MG63 (cell line): ENCODE results near the gene SRSF3. TPM values are rescaled to one million over a fixed set of nuclear protein-coding genes. Genes with fewer than 3 reads are reported as not detected.
"Not testable (repeated sequence)": the region's sequence is repeated elsewhere in the genome, so short reads cannot be mapped to it uniquely, and the experiment has no call there.

Source experiments
- DNase-seq: peaks from one replicate; pipeline ENCODE4 v3.0.0-alpha.2; 2020
- H3K27me3 ChIP-seq: fragments of 250-450 bp; sonication (Bioruptor Pico); 2 replicates; pipeline ENCODE4 v1.5.1; 2020; ENCODE audit warnings: mild to moderate bottlenecking, moderate library complexity
- H3K36me3 ChIP-seq: fragments of 250-450 bp; sonication (Bioruptor Pico); 2 replicates; pipeline ENCODE4 v1.5.1; 2020; ENCODE audit warnings: mild to moderate bottlenecking, moderate library complexity
- H3K4me3 ChIP-seq: fragments of 250-450 bp; sonication (Bioruptor Pico); 2 replicates; pipeline ENCODE4 v1.5.1; 2020; ENCODE audit warnings: mild to moderate bottlenecking, moderate library complexity
- H3K9me3 ChIP-seq: fragments of 250-450 bp; sonication (Bioruptor Pico); 2 replicates; pipeline ENCODE4 v1.5.1; 2020; ENCODE audit warnings: mild to moderate bottlenecking, moderate library complexity
- total RNA-seq: library from RNA; depleted of rRNA; stranded (reverse); fragments of >200 nt; shearing (Covaris generic); gene quantifications from 2 replicates; pipeline ENCODE4 v1.2.3, GENCODE V29; 2014; ENCODE audit warnings: low replicate concordance

Gene SRSF3
- total RNA-seq, 1 experiment from 2014 or later: 271 TPM

GRCh38 chr6:36571122-36572043, 22.8 kb upstream of the SRSF3 start:
- Histone ChIP-seq H3K36me3 (no peaks in the 10 kb centered on the region), H3K4me3 (no peak overlapping the region), H3K27me3 (no peaks in the 10 kb centered on the region), H3K9me3 (no peaks in the 10 kb centered on the region)
- DNase-seq: no peak

DNA sequence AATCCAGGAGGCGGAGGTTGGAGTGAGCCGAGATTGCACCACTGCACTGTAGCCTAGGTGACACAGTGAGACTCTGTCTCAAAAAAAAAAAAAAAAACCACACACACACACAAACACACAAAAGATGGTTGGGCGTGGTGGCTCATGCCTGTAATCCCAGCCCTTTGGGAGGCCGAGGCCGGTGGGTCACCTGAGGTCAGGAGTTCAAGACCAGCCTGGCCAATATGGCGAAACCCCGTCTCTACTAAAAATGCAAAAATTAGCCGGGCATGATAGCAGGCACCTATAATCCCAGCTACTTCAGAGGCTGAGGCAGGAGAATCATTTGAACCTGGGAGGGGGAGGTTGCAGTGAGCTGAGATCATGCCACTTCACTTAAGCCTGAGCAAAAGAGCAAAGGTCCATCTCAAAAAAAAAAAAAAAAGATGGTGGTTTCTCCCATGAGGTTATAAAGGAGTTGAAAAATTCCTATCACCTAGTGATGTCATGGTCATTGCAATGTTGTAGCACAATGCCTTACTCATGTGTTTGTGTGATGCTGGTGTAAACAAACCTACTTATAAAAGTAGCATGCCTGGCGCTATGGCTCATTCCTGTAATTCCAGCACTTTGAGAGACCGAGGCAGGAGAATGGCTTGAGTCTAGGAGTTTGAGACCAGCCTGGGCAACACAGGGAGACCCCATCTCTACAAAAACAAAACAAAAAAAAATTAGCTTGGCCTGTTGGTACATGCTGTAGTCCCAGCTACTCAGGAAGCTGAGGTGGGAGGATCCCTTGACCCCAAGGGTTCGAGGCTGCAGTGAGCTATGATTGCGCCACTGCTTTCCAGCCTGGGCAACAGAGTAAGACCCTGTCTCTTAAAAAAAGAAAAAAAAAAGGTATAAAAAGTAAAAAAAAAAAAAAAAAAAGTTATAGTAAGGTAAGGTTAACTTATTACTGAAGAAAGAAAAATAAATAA, 21.5 kb upstream of the SRSF3 start:
- H3K4me3 ChIP-seq, H3K36me3 ChIP-seq, H3K27me3 ChIP-seq, DNase-seq, H3K9me3 ChIP-seq: not testable (repeated sequence)

GRCh38 chr6:36574679-36575078, 19.5 kb upstream of the SRSF3 start:
- H3K9me3 ChIP-seq: no peaks in the 10 kb centered on the region
- no peak for DNase-seq
- no peak overlapping the region for H3K4me3 ChIP-seq
- H3K36me3 ChIP-seq: no peaks in the 10 kb centered on the region
- H3K27me3 ChIP-seq: no peaks in the 10 kb centered on the region

DNA sequence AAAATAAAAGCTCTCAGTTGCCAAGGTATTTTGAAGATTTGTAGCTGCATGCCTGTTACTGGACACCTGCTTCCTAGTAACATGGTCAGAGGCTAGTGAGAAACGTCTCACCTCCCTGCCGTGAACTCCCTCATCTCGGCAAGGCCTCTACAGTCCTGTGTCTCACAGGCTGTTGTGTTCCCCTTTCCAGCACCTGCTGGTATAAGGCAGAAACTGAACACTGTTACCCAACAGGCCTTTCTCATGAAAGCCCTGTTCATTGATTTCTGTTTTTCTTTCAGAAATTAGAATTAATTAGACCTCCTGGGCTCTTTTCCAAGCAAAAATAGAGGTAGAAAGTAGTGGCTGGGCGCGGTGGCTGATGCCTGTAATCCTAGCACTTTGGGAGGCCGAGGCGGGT, 17.6 kb upstream of the SRSF3 start:
- DNase-seq: no peak
- Histone ChIP-seq H3K4me3 (no peak overlapping the region), H3K9me3 (no peaks in the 10 kb centered on the region), H3K27me3 (no peaks in the 10 kb centered on the region), H3K36me3 (no peaks in the 10 kb centered on the region)

GRCh38 chr6:36577301-36577700, 16.9 kb upstream of the SRSF3 start:
- no peak overlapping the region for H3K4me3 ChIP-seq
- no peaks in the 10 kb centered on the region for H3K9me3 ChIP-seq
- H3K36me3 ChIP-seq: no peaks in the 10 kb centered on the region
- peak; percentile 92 for DNase-seq
- H3K27me3 ChIP-seq: no peaks in the 10 kb centered on the region

DNA sequence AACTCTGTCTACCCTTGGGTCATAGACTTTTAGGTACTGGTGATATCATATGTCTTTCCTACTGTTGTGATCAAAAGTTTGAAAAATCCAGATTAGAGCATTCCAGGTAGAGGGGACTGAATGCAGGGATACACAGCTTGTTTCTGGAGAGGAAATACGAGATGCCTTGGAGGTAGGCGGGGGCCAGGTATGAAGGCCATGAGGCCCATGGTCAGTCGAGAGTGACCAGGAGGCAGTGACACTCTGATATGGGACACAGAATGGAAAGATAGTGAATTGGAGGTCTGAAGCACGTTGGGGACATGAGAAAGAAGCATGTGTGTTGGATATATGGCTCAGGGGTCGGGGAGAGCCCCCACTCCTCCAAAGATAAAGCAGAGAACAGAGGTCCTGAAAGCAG, 16.1 kb upstream of the SRSF3 start:
- Histone ChIP-seq H3K27me3 (no peaks in the 10 kb centered on the region), H3K4me3 (no peak overlapping the region), H3K9me3 (no peaks in the 10 kb centered on the region), H3K36me3 (no peaks in the 10 kb centered on the region)
- DNase-seq: no peak

- H3K36me3 ChIP-seq: no peaks in the 10 kb centered on the region
- no peaks in the 10 kb centered on the region for H3K27me3 ChIP-seq
- no peak for DNase-seq
- no peaks in the 10 kb centered on the region for H3K9me3 ChIP-seq
- no peak overlapping the region for H3K4me3 ChIP-seq
Measured at GRCh38 chr6:36578431-36578830, 15.7 kb upstream of the SRSF3 start.

DNA sequence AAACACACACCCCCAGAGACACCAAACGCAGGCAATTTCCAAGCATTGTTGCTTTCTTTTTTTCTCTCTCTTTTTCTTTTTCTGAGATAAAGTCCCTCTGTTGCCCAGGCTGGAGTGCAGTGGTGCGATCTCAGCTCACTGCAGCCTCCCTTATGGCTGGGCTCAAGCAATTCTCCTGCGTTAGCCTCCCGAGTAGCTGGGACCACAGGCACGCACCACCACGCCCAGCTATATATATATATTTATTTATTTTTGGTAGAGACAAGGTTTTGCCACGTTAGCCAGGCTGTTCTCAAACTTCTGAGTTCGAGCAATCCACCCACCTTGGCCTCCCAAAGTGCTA, 14.0 kb upstream of the SRSF3 start:
- no peaks in the 10 kb centered on the region for H3K36me3 ChIP-seq
- H3K4me3 ChIP-seq: no peak overlapping the region
- no peak for DNase-seq
- no peaks in the 10 kb centered on the region for H3K9me3 ChIP-seq
- no peaks in the 10 kb centered on the region for H3K27me3 ChIP-seq

DNA sequence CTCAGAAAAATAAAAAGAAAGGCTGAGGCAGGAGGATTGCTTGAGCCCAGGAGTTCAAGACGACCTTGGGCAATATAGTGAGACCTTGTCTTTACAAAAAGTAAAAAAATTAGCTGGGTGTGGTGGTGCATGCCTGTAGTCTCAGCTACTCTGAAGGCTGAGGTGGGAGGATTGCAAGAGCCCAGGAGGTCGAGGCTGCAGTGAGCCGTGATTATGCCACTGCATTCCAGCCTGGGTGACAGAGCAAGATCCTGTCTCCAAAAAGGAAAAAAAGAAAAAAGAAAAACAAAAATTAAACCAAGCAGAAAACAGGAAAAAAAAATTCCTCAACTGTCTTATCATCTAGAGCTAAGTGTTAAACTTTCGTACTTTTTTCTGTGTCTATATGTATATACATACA, 12.4 kb upstream of the SRSF3 start:
- H3K27me3 ChIP-seq: no peaks in the 10 kb centered on the region
- no peaks in the 10 kb centered on the region for H3K36me3 ChIP-seq
- H3K4me3 ChIP-seq: no peak overlapping the region
- DNase-seq: no peak
- H3K9me3 ChIP-seq: no peaks in the 10 kb centered on the region

GRCh38 chr6:36586606-36587005, 7.6 kb upstream of the SRSF3 start:
- no peak overlapping the region for H3K4me3 ChIP-seq
- no peaks in the 10 kb centered on the region for H3K9me3 ChIP-seq
- no peak for DNase-seq
- H3K27me3 ChIP-seq: no peaks in the 10 kb centered on the region
- no peaks in the 10 kb centered on the region for H3K36me3 ChIP-seq

- not testable (repeated sequence) for H3K4me3 ChIP-seq, DNase-seq, H3K36me3 ChIP-seq, H3K27me3 ChIP-seq, H3K9me3 ChIP-seq
Measured at GRCh38 chr6:36589025-36589400, 5.1 kb upstream of the SRSF3 start.

DNA sequence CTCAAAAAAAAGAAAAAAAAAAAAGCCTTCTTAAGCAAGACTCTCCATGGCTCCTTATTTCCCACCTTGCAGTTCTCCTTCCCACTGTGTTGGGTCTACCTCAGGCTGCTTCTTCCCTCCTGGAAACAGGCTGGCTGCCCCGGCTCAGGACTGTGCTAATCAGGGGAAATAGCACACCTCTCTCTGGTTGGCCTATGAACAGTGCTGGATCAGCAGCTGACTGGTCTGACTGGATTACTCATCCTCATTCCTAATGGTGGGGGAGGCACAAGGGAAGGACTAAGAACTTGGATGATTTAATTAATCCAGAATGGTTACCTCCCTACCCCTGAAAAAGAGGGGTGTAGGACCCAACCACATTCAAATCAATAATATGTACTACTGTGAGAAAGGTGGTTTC, 3.9 kb upstream of the SRSF3 start:
- H3K27me3 ChIP-seq: no peaks in the 10 kb centered on the region
- H3K36me3 ChIP-seq: peaks cover 9% of the 10 kb centered on the region
- peak; percentile 66 for DNase-seq
- H3K9me3 ChIP-seq: no peaks in the 10 kb centered on the region
- H3K4me3 ChIP-seq: no peak overlapping the region

GRCh38 chr6:36592221-36592655, 1.9 kb upstream of the SRSF3 start:
- Histone ChIP-seq H3K27me3 (no peaks in the 10 kb centered on the region), H3K4me3 (no peak overlapping the region), H3K36me3 (peaks cover 29% of the 10 kb centered on the region), H3K9me3 (no peaks in the 10 kb centered on the region)
- DNase-seq: no peak

GRCh38 chr6:36593569-36594028, 563 bp upstream of the SRSF3 start:
- peaks cover 42% of the 10 kb centered on the region for H3K36me3 ChIP-seq

DNA sequence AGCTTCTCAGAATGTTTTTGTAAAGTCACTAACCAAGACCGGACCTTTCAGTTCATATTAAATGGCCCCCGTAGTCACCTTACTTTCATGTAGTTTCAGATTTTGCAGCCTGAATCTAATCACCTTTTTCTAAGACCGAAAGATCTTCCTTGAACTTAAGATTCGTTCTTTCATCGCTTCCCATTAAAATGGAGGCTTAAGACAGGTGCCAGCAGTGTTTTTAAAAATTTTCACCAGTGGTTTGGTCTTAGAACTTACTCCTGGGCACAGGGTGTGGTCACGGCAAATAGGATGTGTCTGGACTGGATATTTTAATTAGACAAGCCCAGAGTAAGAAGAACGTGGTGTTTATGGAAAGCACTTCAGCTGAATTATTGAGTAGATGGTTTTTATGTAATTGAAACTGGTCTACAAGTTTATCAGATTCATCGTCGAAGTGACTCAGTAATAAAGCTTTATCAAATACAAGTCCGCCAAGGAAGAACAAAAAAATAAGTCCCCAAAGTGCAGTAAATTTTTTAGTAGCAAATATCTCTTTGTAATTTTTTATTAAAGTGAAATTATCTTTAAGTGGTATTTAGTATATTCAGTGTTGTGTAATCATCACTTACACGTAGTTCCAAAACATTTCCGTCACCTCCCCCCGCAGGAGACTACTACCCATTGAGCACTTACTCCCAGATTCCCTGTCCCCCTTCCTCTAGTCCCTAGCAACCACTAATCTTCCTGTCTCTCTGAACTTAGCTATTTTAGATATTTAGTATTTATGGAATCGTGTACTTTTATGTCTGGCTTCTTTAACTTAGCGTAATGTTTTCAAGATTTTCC, 868 bp downstream of the SRSF3 start:
- peaks cover 57% of the 10 kb centered on the region for H3K36me3 ChIP-seq
- H3K4me3 ChIP-seq: peak overlapping the region; percentile 83
- DNase-seq: peak; percentile 39
- no peaks in the 10 kb centered on the region for H3K9me3 ChIP-seq
- H3K27me3 ChIP-seq: no peaks in the 10 kb centered on the region

More at GRCh38 chr6:36593569-36594028, 563 bp upstream of the SRSF3 start:
- H3K9me3 ChIP-seq: no peaks in the 10 kb centered on the region
- peak; percentile 69 for DNase-seq
- no peaks in the 10 kb centered on the region for H3K27me3 ChIP-seq
- peak overlapping the region; percentile 83 for H3K4me3 ChIP-seq

DNA sequence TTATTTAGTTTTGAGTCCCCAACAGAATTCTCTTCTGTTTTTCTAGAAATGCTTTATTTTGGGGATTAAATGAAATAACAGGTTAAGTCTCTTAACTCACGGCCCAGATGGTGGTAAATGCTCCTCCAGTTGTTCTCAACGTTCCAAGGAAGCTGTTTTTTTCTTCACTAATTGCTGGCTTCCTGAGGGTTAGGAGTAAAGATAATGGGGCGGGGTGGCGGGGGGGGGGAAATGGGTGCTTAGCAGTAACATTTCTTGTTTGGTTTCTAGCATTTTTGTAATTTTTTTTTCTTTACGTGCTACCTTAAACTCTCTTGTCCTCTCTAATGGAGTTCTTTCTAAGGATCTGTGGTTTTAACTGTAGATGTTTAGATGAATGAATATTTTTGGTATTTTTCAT, 2.2 kb downstream of the SRSF3 start:
- Histone ChIP-seq H3K4me3 (peak overlapping the region; percentile 83), H3K27me3 (no peaks in the 10 kb centered on the region), H3K9me3 (no peaks in the 10 kb centered on the region), H3K36me3 (peaks cover 69% of the 10 kb centered on the region)
- DNase-seq: no peak
